GM19395 (cell line): ENCODE data around the gene PPP1R3A.

ENCODE experiments used
- ATAC-seq: cut with Tn5 transposase; IDR thresholded peaks from one replicate; pipeline ENCODE4 v1.9.1; 2021; ENCODE audit warnings: mild to moderate bottlenecking, moderate library complexity; ENCODE audit not compliant: unreplicated experiment

The PPP1R3A gene

GRCh38 chr7:113890331-113891030 lies 28.3 kb downstream of the PPP1R3A start:
- no peak for ATAC-seq

DNA sequence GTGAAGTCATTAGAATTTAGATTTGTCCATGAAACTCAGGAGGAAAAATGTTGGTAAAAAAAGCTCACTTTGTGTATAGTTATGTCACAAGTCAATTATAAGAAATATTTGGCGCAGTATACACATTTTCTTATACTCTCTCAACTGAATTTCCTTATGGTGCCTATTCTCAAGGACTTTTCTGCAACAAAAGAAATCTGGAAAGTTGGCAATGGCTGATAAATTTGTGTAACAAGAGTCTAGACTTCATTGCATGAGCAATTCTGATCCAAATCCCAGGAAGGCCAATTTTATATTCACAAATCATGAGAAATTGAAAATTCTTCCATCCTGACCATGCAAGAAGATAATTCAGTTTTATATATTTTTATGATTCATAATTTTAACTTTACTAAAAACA lies 35.7 kb downstream of the PPP1R3A start:
- ATAC-seq, result no peak

GRCh38 chr7:113880559-113880958 lies 38.2 kb downstream of the PPP1R3A start:
- ATAC-seq, result no peak

- ATAC-seq, result no peak
Measured at GRCh38 chr7:113878394-113878992, 40.3 kb downstream of the PPP1R3A start.

GRCh38 chr7:113875224-113875623 lies 43.6 kb downstream of the PPP1R3A start:
- no peak for ATAC-seq

GRCh38 chr7:113873554-113874151 lies 45.2 kb downstream of the PPP1R3A start:
- ATAC-seq, result no peak

- no peak for ATAC-seq
Measured at GRCh38 chr7:113872981-113873380, 45.8 kb downstream of the PPP1R3A start.

- no peak for ATAC-seq
Measured at GRCh38 chr7:113867325-113867724, 51.5 kb downstream of the PPP1R3A start.

DNA sequence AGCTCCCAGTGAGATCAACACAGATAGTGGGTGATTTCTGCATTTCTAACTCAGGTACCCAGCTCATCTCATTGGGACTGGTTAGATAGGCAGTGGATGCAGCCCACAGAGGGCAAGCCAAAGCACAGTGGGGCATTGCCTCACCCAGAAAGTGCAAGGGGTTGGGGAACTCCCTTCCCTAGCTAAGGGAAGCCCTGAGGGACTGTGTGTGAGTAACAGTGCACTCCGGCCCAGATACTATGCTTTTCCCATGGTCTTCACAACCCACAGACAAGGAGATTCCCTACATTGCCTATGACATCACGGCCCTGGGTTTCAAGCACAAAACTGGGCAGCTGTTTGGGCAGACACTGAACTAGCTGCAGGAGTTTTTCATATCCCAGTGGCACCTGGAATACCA lies 62.8 kb downstream of the PPP1R3A start:
- no peak for ATAC-seq

GRCh38 chr7:113840954-113841353 lies 77.9 kb downstream of the PPP1R3A start:
- ATAC-seq, result no peak

DNA sequence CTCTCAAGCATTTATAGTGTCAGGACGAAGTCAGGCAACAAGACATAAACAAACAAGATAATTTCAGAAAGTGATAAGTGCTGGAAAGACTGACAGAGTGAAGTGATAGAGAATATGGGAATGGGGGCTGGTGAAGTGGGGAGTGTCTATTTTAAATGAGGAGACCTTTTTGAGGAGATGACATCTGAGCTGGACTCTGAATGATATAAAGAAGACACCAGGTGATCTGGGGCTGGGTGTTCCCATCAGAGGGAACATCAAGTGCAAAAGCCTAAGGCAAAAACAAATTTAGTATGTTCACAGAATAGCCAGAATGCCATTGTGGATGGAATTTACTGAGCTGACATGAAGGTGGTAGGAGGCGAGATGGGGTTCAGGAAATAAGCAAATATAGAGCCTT lies 83.4 kb downstream of the PPP1R3A start:
- no peak for ATAC-seq

- ATAC-seq, result no peak
Measured at GRCh38 chr7:113832196-113832745, 86.5 kb downstream of the PPP1R3A start.

DNA sequence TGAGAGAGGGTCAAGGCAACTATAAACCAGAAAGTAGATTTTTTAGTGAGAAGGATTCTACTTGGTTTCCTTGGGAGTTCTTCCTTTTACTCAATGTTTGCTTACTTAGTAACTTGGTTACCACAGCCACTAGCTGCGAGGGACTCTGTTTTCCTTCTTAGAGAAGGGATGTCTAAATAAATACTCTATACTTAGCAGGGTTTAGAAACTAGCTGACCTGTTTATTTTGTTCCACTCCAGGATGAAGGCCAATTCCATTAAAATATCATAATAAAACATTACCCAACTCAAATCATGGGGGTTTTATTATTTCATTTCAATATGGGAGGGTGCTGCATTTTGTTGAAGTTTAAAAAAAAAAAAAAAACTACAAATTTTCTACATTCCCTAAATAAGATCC lies 87.3 kb downstream of the PPP1R3A start:
- no peak for ATAC-seq

DNA sequence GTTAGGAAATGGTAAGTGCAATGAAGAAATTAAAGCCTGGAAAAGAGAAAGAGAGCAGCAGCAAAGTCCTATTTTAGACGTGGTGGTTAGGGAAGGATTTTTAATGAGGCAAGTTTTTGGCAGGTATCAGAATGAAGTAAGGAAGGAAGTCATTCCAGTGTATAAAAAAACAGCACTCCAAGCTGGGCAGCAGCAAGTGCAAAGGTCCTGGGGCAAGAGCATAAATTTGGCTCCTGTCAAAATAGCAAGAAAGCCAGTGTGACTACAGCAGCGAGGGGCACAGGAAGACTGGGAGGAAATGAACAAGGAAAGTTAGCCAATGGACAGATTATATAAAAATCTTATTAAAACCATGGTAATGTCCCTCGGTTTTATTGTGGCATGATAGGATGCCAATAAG lies 90.2 kb downstream of the PPP1R3A start:
- no peak for ATAC-seq
